ENCODE measurements around the gene CD27. TPM values are rescaled to one million over a fixed set of nuclear protein-coding genes. Genes with fewer than 3 reads are reported as not detected.

CD27 gene
- total RNA-seq, 1 experiment from 2014 or later = 0.23 TPM

- Histone ChIP-seq H3K27me3 (ENCODE audit: control insufficient read depth, insufficient read depth, low read length) (no peaks in the 10 kb centered on the region), H3K9me3 (ENCODE audit: control insufficient read depth, insufficient read depth, low read depth, low read length) (no peaks in the 10 kb centered on the region), H3K4me1 (ENCODE audit: control insufficient read depth, insufficient read depth, low read length) (no peaks in the 10 kb centered on the region), H3K36me3 (ENCODE audit: control insufficient read depth, insufficient read depth, low read length) (no peaks in the 10 kb centered on the region), H3K27ac (ENCODE audit: low read length) (no peak overlapping the region), H3K4me3 (ENCODE audit: low read depth in 2 of 2, low read length in 2 of 2) (no peak overlapping the region)
- ATAC-seq (no peak), DNase-seq (ENCODE audit: low read depth, low spot score) (no peak)
- intact Hi-C loops (cut with micrococcal nuclease; ENCODE audit: unreplicated experiment) (no loop called here), in situ Hi-C loops (cut with HindIII; ENCODE audit: low pct_unique_long_range_greater_than_20kb, low sequenced_read_pairs) (no loop called here)
- TF ChIP-seq SIN3A (IDR thresholded peaks at IDR 0.05; ENCODE audit: borderline replicate concordance, insufficient read depth, low read depth, low read length) (no peak), CTCF (IDR thresholded peaks at IDR 0.05) (no peak)
- TF ChIP-seq, protein P1, sequence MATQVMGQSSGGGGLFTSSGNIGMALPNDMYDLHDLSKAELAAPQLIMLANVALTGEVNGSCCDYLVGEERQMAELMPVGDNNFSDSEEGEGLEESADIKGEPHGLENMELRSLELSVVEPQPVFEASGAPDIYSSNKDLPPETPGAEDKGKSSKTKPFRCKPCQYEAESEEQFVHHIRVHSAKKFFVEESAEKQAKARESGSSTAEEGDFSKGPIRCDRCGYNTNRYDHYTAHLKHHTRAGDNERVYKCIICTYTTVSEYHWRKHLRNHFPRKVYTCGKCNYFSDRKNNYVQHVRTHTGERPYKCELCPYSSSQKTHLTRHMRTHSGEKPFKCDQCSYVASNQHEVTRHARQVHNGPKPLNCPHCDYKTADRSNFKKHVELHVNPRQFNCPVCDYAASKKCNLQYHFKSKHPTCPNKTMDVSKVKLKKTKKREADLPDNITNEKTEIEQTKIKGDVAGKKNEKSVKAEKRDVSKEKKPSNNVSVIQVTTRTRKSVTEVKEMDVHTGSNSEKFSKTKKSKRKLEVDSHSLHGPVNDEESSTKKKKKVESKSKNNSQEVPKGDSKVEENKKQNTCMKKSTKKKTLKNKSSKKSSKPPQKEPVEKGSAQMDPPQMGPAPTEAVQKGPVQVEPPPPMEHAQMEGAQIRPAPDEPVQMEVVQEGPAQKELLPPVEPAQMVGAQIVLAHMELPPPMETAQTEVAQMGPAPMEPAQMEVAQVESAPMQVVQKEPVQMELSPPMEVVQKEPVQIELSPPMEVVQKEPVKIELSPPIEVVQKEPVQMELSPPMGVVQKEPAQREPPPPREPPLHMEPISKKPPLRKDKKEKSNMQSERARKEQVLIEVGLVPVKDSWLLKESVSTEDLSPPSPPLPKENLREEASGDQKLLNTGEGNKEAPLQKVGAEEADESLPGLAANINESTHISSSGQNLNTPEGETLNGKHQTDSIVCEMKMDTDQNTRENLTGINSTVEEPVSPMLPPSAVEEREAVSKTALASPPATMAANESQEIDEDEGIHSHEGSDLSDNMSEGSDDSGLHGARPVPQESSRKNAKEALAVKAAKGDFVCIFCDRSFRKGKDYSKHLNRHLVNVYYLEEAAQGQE (IDR thresholded peaks at IDR 0.05; ENCODE audit: insufficient read depth in 1 of 2, low read depth in 2 of 2, low read length in 1 of 2) = no peak
- ChIA-PET POLR2A (no interaction called here), CTCF (interaction anchor here (0.7 kb wide), 1 partner anchor 137 kb away, joined by 4 read pairs; no protein-coding TSS in a partner anchor)
- no TSS peak for BruUV-seq (replicated peaks)
These were observed 28.2 kb upstream of the CD27 start for GRCh38 chr12:6416596-6416995.

DNA sequence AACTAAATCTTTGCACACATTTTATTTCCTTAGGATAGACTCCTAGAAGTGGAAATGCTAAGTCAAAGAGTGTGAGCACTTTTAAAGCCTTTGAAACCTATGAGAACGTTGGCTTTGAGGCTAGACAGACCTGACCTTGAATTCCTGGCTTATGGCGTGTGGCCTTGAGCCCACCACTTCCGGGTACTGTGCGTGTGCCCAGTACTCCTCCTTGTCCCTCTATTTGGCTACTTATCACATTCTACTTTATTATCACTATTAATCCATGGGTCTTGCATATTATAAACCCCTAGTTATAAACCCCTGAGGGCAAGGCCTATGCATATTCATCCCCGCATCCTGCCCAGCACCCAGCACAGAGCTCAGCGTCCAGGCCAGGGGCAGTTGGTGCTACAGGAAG lies 26.0 kb upstream of the CD27 start:
- ChIA-PET CTCF (no interaction called here), POLR2A (no interaction called here)
- H3K4me3 ChIP-seq (ENCODE audit: low read depth in 2 of 2, low read length in 2 of 2) = no peak overlapping the region
- no peaks in the 10 kb centered on the region for H3K27me3 ChIP-seq (ENCODE audit: control insufficient read depth, insufficient read depth, low read length)
- no peak overlapping the region for H3K27ac ChIP-seq (ENCODE audit: low read length)
- BruUV-seq (replicated peaks) = no TSS peak
- intact Hi-C loops (cut with micrococcal nuclease; ENCODE audit: unreplicated experiment) = no loop called here
- DNase-seq (ENCODE audit: low read depth, low spot score) = no peak
- no peaks in the 10 kb centered on the region for H3K36me3 ChIP-seq (ENCODE audit: control insufficient read depth, insufficient read depth, low read length)
- no peak for ATAC-seq
- no peaks in the 10 kb centered on the region for H3K4me1 ChIP-seq (ENCODE audit: control insufficient read depth, insufficient read depth, low read length)
- in situ Hi-C loops (cut with HindIII; ENCODE audit: low pct_unique_long_range_greater_than_20kb, low sequenced_read_pairs) = no loop called here
- TF ChIP-seq CTCF (IDR thresholded peaks at IDR 0.05) (no peak), POLR2AphosphoS5 (IDR thresholded peaks at IDR 0.05; ENCODE audit: low read depth, low read length) (no peak), TCF7L2 (IDR thresholded peaks at IDR 0.05; ENCODE audit: low read depth, low read length) (no peak)
- TF ChIP-seq, protein P1 (IDR thresholded peaks at IDR 0.05; ENCODE audit: insufficient read depth in 1 of 2, low read depth in 2 of 2, low read length in 1 of 2) = no peak
- H3K9me3 ChIP-seq (ENCODE audit: control insufficient read depth, insufficient read depth, low read depth, low read length) = no peaks in the 10 kb centered on the region
